HG02678 (cell line): Measurements from ENCODE around the gene GAS2L2.
A peak's percentile ranks its signal among the peaks of the same experiment; 100 is the strongest.

ENCODE experiments used
- ATAC-seq: cut with Tn5 transposase; IDR thresholded peaks from one replicate; pipeline ENCODE4 v1.9.1; 2021; ENCODE audit warnings: mild to moderate bottlenecking, moderate library complexity; ENCODE audit not compliant: unreplicated experiment

The GAS2L2 gene

DNA sequence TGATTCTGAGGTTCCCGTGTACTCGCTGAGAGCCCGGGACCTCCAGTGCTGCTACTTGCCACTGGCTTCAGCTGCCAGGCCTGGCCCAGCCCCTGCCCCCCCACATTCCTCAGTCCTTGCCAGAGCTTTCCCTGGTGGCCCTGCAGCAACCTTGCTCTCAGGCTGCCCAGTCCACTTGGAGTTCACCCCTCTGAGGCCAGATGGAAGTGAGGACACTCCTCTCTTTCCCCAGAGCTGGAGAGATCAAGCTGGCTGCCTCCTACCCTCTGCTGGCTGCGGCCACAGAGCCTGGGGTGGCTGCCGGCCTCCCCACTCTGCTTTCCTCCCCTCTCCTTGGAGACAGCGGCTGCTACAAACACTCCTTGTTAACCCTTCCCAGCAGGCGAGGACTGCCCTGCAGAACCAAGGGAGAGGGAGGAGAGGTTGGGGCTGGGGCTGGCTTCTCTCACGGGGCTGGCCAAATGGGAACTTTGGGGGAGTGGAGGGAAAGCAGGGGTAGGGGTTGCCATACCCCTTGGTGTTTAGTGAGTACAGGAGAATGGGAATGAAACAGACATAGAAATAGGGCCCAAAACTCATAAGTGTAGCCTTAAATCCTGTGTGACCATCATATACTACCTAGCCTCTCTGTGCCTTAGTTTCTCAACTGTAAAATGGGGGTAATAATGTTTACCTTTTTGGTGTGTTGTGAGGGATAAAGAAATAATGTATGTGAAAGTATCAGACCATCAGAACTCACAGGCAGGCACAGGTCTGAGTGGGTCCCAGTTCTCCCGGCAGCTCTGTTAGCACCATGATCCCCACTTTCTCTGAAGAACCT is at the start of gene GAS2L2:
TSS of gene GAS2L2 (minus strand) at position 295 of the 820 bp plus-strand sequence. CDS start 389 bp downstream, outside the sequence.
- no peak for ATAC-seq

DNA sequence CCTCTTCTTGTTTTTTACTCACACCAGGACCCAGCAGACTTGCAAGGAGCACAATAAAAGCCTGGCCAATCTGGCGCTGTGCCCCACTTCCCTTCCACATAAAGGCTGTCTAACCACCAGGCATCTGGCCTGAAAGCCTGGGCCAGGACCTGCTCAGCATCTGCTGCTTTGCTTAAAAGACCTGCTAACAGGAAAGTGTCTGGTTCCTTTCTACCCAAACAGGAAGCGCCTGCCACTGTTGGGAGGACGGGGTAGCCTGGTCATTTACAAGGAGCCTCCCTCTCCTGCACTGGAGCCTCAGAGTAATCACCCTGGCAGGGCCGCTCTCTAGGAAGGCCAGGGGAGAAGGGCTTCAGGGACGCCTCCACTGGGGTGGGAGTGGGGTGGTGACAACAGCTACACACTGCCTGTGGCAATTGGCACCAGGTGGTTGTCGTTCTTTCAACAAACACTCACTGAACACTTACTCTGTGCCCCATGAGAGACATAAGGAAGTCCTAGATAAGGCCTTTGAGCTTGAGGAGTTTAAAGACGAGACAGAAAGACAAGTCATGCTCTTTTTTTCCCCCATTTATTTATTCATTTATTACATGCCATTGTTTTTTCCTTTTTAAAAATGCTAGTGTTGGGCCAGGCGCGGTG is 48.7 kb upstream of the GAS2L2 start:
- peak; percentile 43 for ATAC-seq

GRCh38 chr17:35799942-35800341 is 46.9 kb upstream of the GAS2L2 start:
- no peak for ATAC-seq

DNA sequence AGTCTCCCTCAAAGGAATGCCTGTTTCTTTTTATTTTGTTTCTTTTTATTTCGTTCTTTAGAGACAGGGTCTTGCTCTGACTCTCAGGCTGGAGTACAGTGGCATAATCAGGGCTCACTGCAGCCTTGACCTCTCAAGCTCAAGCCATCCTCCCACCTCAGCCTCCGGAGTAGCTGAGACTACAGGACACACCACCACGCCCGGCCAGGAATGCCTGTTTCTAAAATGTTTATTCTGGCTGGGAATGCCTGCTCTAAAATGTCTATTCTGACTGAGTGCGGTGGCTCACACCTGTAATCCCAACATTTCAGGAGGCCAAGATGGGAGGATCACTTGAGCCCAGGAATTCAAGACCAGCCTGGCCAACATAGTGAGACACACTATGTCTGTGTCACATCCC is 44.9 kb upstream of the GAS2L2 start:
- no peak for ATAC-seq

DNA sequence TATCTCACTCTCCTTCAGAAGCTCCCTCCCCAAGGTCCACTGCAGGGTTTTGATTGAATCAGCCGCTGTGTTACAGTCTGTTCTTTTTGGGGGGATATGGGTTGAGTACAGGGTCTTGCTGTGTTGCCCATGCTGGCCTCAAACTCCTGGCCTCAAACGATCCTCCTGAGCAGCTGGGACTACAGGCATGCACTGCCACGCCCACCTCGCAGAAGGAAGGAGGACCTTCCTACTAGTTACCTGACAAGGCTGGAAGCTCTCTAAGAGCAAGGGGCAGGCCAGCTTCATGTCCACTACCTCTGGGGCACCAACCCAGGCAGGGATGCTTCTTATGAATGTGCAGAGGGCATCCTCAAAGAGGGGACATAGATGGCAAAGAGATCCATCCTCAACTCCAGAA is 44.3 kb upstream of the GAS2L2 start:
- no peak for ATAC-seq

DNA sequence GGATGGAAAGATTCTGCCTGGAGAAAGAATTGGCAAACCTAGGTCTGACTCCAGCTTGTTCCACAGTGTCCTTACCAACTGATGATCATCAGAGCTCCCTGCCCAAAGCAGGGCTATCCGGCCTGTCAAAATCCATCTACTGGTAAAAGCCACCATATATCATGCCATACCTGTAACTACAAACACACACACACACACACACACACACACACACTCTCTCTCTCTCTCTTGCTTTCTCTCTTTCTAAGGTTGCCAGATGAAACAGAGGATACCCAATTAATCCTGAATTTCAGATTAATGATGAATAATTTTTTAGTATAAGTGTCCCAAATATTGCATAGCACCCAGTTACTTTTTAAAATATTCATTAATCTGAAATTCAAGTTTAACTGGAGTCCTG is 43.9 kb upstream of the GAS2L2 start:
- ATAC-seq, result no peak

DNA sequence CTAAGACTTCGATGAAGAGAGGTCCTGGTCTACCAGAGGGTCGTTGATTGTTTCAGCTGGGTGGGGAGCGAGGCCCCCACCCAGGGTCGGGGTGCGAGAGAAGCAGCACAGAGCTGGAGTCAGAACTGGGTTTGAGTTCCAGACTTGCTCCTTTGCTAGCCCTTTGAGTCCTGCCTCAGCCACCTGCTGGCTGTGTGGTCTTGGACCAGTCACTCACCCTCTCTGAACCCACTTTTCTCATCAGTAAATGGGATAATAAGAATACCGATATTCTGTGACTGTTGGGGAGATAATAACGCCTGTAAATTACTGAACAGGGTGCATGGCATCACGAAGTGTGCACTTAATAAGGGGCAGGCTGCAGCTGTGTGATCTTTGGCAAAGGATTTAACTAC is 42.8 kb upstream of the GAS2L2 start:
- ATAC-seq, result no peak

DNA sequence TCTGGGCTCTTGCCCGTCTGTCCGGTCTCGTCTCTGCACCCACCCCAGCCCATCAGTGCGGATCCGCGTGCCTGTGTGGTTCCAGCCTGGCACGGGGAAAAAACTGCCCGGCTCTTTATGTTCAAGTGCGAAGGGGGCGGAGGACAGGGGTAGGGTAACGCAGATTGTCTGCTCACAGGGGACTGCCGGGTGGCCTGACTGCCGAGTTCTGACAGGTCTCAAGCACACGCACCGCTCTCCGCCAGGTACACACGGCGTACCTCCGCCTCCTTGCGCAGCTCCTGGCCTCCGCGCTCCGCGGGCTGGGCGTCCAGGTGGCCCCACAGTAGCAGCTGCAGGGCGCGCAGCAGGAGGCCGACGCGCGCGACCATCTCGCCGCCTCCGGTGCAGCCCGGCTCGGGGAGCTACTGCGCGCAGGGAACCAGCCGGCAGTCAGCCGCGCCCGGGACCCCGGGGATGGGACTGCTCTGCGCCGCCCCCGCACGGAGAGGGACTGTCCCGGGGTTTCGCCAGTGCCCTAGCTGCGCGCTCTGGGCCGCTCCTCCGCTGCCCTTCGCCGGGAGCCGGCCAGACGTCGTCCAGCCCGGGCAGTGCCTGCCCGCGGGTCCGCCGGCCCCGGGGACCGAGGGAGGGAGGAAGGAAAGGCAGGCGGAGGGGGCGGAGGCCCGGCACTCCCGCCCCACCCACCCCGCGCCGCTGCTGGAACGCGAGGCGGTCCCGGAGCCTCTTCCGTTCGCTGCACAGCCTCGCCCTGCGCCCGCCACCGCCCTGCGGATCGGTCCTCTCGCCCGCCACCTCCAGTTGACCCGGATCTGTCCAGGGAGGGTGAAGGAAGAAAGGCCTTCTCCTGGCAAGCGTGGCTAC is 42.2 kb upstream of the GAS2L2 start, which contains the start of gene MMP28:
TSS of gene MMP28 (minus strand) at position 635 of the 864 bp plus-strand sequence. CDS start at position 371, 264 bp downstream.
- ATAC-seq, result no peak

GRCh38 chr17:35793257-35793656 is 40.2 kb upstream of the GAS2L2 start:
- ATAC-seq, result no peak

DNA sequence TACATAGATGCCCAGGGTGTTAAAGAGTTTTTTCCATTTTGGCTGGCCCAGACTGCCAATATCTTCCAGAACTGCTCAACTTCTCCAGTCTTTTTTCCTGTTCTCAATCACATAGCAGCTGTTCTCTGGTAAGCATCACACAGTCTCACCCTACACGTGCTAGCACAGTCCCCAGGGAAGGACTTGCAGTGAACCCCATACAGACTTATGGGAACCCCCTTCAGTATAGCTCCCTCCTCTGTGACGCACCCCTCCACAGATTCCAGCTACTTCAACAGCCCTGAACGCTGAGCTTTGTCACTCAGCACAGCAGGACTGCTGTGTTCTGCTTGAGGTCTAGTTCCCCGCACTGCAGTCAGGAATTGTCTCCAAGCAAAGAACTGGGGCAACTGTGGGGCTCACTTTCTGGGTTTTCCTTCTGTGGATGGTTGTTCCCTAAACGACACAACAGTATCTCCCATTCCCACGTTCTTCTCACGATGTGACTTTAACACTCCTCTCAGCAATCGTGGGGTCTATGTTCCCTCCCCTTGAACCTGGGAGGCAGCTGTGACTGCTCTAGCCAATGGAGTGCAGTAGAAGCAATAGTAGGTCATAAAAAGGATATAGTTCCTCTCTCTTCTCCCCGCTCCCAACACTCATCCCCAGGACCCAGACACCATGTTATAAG is 38.8 kb upstream of the GAS2L2 start:
- no peak for ATAC-seq

DNA sequence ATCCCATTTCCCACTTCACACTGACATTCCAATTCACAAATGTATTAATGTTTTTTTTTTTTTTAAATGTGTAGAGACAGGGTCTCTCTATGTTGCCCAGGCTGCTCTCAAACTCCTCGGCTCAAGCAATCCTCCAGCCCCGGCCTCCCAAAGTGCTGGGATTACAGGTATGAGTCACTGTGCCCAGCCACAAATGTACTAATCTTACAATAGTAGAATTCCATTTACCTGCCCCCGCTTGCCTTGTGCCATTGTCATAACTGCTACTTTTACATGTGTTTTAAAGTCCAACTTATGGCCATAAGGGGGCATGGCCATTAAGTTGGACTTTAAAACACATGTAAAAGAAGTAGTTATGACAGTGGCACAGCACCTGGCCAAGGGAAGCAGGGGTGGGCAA is 37.8 kb upstream of the GAS2L2 start:
- no peak for ATAC-seq

- ATAC-seq, result no peak
Observed at GRCh38 chr17:35788477-35789368, 35.7 kb upstream of the GAS2L2 start.

DNA sequence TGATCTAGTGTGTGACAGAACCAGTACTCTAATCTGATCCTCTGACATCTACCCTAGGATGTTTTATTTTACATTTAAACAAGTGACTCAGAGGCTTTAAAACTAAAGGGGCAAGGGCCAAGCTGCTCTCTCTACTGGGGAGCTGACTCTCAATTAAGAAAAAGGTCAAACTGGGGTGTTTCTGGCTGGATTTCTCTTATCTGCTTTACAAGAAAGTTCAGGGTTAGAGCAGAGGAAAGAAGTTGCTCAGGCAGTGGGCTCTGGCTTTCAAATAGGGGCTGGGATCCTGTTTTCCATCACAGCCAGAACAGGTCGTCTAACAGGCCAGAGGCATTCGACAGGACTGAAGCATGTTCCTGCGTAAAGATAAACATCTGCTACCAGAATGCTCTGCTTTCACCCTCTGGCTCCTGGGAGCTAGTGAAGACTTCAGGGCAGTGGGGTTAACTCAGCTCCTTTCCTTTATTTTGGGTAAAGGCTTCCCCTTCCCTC is 33.9 kb upstream of the GAS2L2 start:
- no peak for ATAC-seq

GRCh38 chr17:35784895-35785294 is 31.9 kb upstream of the GAS2L2 start:
- ATAC-seq, result no peak

GRCh38 chr17:35780950-35781349 is 27.9 kb upstream of the GAS2L2 start:
- ATAC-seq, result no peak

GRCh38 chr17:35778641-35779196 is 25.7 kb upstream of the GAS2L2 start:
- no peak for ATAC-seq

DNA sequence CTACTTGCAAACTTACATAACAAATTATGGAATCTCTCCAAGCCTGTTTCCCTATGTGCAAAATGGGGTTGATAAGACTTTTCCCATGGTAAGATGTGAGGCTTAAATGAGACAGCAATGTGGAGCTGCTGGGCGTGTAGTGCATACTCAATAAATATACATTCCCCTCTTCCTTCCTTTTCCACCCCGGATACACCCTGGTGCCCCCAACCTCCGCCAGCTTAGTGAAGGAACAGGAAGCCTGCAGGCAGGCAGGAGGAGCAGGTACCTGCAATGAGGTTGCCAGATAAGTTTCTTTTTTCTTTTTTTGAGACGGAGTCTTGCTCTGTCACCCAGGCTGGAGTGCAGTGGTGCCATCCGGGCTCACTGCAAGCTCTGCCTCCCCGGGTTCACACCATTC is 22.5 kb upstream of the GAS2L2 start:
- no peak for ATAC-seq

- ATAC-seq, result no peak
Observed at GRCh38 chr17:35775039-35775438, 22.0 kb upstream of the GAS2L2 start.

- no peak for ATAC-seq
Observed at GRCh38 chr17:35774499-35774898, 21.5 kb upstream of the GAS2L2 start.
